HepG2 (cell line): Measurements from ENCODE around the gene RASL12. TPM values are rescaled to one million over a fixed set of nuclear protein-coding genes. Genes with fewer than 3 reads are reported as not detected.

Experiments used
- ATAC-seq: fragments of 200-7000 bp; cut with Tn5 transposase; 3 replicates; pipeline ENCODE4 v1.9.1; 2020; ENCODE audit warnings: mild to moderate bottlenecking, moderate library complexity
- BruUV-seq: library from RNA; stranded (reverse); fragments of 400-500 nt; replicated peaks from 2 replicates; lab custom pipeline; 2021; lab: Mats Ljungman, UMichigan
- CTCF ChIA-PET: fragments of 300-600 bp; formaldehyde crosslinking; extraction: SDS; loops from one replicate; lab custom pipeline; 2021; ENCODE audit warnings: low total read pairs, inconsistent platforms, low intra/inter-chr PET ratio; lab: Yijun Ruan, JAX
- POLR2A ChIA-PET: fragments of 350-600 bp; sonication (Branson Sonifier 250); formaldehyde crosslinking; loops from one replicate; lab custom pipeline; 2020; ENCODE audit warnings: antibody characterized with exemption, inconsistent platforms; lab: Yijun Ruan, JAX
- DNase-seq: peaks from one replicate; pipeline ENCODE4 v3.0.0-alpha.2; 2015; ENCODE audit warnings: low spot score
- FAIRE-seq: peaks from 3 replicates; lab custom pipeline; 2011; peaks lifted over from hg19 to GRCh38; lab: Jason Lieb, UNC
- H2AFZ ChIP-seq: one replicate; pipeline ENCODE4 v1.6.1; 2011; ENCODE audit warnings: low read length, inconsistent platforms
- H3K27ac ChIP-seq: fragments of 300-600 bp; 3 replicates; pipeline ENCODE4 v1.8.0; 2011; ENCODE audit warnings: mixed run types, mild to moderate bottlenecking, mixed read lengths, low read length, inconsistent platforms; ENCODE audit not compliant: insufficient read depth; ENCODE audit errors: extremely low read length
- H3K27me3 ChIP-seq, 2 experiments: fragments of 200-600 bp in 1 of 2; 2 replicates in 1 of 2; 3 replicates in 1 of 2; pipeline versions ENCODE4 v1.6.0 to v1.8.0; 2011; ENCODE audit warnings: low read length in 2 of 2, mild to moderate bottlenecking in 2 of 2, moderate library complexity in 2 of 2, inconsistent platforms in 1 of 2; ENCODE audit not compliant: insufficient read depth in 2 of 2, control insufficient read depth in 1 of 2
- H3K36me3 ChIP-seq, 2 experiments: fragments of 200-600 bp in 1 of 2; replicated peaks in 1 of 2; 2 replicates in 1 of 2; 3 replicates in 1 of 2; pipeline versions ENCODE4 v1.5.1 to v1.8.0; 2011; ENCODE audit warnings: low read length in 2 of 2, inconsistent platforms in 1 of 2; ENCODE audit not compliant: insufficient read depth in 2 of 2, control insufficient read depth in 1 of 2
- H3K4me1 ChIP-seq: 2 replicates; pipeline ENCODE4 v1.5.1; 2012; ENCODE audit warnings: low read length, inconsistent platforms; ENCODE audit not compliant: insufficient read depth
- H3K4me2 ChIP-seq: 2 replicates; pipeline ENCODE4 v1.6.0; 2011; ENCODE audit warnings: low read depth, low read length, inconsistent platforms
- H3K4me3 ChIP-seq, 3 experiments: fragments of 200-600 bp in 1 of 3; sonication (generic), shearing (Covaris generic) in 1 of 3; replicated peaks in 1 of 3; 2 replicates each; pipeline ENCODE4 v1.5.1; 2011 to 2016; ENCODE audit warnings: low read length in 3 of 3, inconsistent platforms in 2 of 3, low read depth in 2 of 3, mild to moderate bottlenecking in 2 of 3, control low read depth in 1 of 3, mixed read lengths in 1 of 3; ENCODE audit not compliant: insufficient read depth in 1 of 3
- H3K79me2 ChIP-seq: one replicate; pipeline ENCODE4 v1.6.1; 2011; ENCODE audit warnings: low read length, inconsistent platforms; ENCODE audit not compliant: insufficient read depth
- H3K9ac ChIP-seq: 2 replicates; pipeline ENCODE4 v1.6.0; 2011; ENCODE audit warnings: mild to moderate bottlenecking, low read depth, low read length, inconsistent platforms; ENCODE audit not compliant: insufficient read depth
- H3K9me3 ChIP-seq: 2 replicates; pipeline ENCODE4 v1.5.1; 2012; ENCODE audit warnings: mild to moderate bottlenecking, low read length
- H4K20me1 ChIP-seq: 2 replicates; pipeline ENCODE4 v1.6.0; 2011; ENCODE audit warnings: inconsistent platforms, mild to moderate bottlenecking, low read length, moderate library complexity; ENCODE audit not compliant: insufficient read depth
- CSRNP2 ChIP-seq: sonication (generic); formaldehyde crosslinking; conservative IDR thresholded peaks from 2 replicates; pipeline ENCODE4 v1.8.0; 2022; ENCODE audit warnings: low read depth, missing genetic modification reagents
- HBP1 ChIP-seq: IDR thresholded peaks from 2 replicates; pipeline ENCODE4 v1.6.1; 2016; ENCODE audit warnings: low read depth, control low read depth
- HMGXB4 ChIP-seq, 2 experiments: sonication (generic) in 1 of 2; formaldehyde crosslinking in 1 of 2; IDR thresholded peaks; 2 replicates each; pipeline versions ENCODE4 v1.4.0 to v1.6.1; 2018 to 2020; ENCODE audit warnings: missing genetic modification reagents in 2 of 2, borderline replicate concordance in 1 of 2, low read depth in 1 of 2, mild to moderate bottlenecking in 1 of 2, missing biosample characterization in 1 of 2
- HOMEZ ChIP-seq: IDR thresholded peaks from 2 replicates; pipeline ENCODE4 v1.6.1; 2016; ENCODE audit warnings: low read depth
- PAX8 ChIP-seq: sonication (generic); formaldehyde crosslinking; IDR thresholded peaks from 2 replicates; pipeline ENCODE4 v1.8.0; 2022; ENCODE audit warnings: mild to moderate bottlenecking, missing genetic modification reagents, borderline replicate concordance
- SALL1 ChIP-seq: sonication (generic); formaldehyde crosslinking; IDR thresholded peaks from 2 replicates; pipeline ENCODE4 v1.8.0; 2022; ENCODE audit warnings: mild to moderate bottlenecking, missing genetic modification reagents
- ZNF737 ChIP-seq: sonication (generic); formaldehyde crosslinking; IDR thresholded peaks from 2 replicates; pipeline ENCODE4 v1.5.0; 2020; ENCODE audit warnings: missing genetic modification reagents, mild to moderate bottlenecking, borderline replicate concordance
- WGBS: methylation state at CpG from one replicate; pipeline ENCODE4 v1.1.6; 2017; ENCODE audit warnings: low lambda C conversion rate; 5-methylcytosine and 5-hydroxymethylcytosine counted together
- in situ Hi-C: cut with HindIII; loops from 2 replicates; pipeline ENCODE4 v1.10.0; 2017; ENCODE audit warnings: low pct_unique_long_range_greater_than_20kb; ENCODE audit not compliant: extremely low pct_ligation_motif_present
- intact Hi-C: fragments of 100-400 bp; cut with micrococcal nuclease; formaldehyde crosslinking; loops from one replicate; pipeline ENCODE4 v1.10.0; 2022; ENCODE audit not compliant: unreplicated experiment
- polyA plus RNA-seq, 8 experiments: library from polyadenylated mRNA; depleted of rRNA in 3 of 8; stranded (reverse) in 7 of 8; unstranded in 1 of 8; fragments of >200 nt; fragmentation: Illumina TruSeq in 4 of 8; extraction: Trizol in 4 of 8; gene quantifications; 2 replicates each; pipeline versions ENCODE4 v1.2.1 to v1.2.3, GENCODE V29; 2011 to 2016; ENCODE audit warnings: low read depth in 4 of 8, missing spikeins in 1 of 8, mixed read lengths in 1 of 8; ENCODE audit not compliant: insufficient read depth in 1 of 8
- total RNA-seq, 5 experiments: library from RNA; depleted of rRNA; stranded (reverse); fragments of >200 nt; fragmentation: Illumina TruSeq; extraction: Trizol; gene quantifications; 2 replicates each; pipeline ENCODE4 v1.2.3, GENCODE V29; 2016; ENCODE audit warnings: low read depth in 1 of 5
- TF ChIP-seq, protein P1 (sequence below): sonication (generic); formaldehyde crosslinking; IDR thresholded peaks from 2 replicates; pipeline ENCODE4 v1.9.0; 2021; ENCODE audit warnings: missing genetic modification reagents, mild to moderate bottlenecking, borderline replicate concordance
- TF ChIP-seq, protein P2 (sequence below): sonication (generic); formaldehyde crosslinking; IDR thresholded peaks from 2 replicates; pipeline ENCODE4 v1.8.0; 2022; ENCODE audit warnings: mild to moderate bottlenecking, missing genetic modification reagents, borderline replicate concordance

RASL12 gene
- total and polyA plus RNA-seq, 2 of the 13 experiments (the other 11 are each of a cell fraction or from before 2014, with no cell fraction given) = 0.16 to 0.55 TPM

DNA sequence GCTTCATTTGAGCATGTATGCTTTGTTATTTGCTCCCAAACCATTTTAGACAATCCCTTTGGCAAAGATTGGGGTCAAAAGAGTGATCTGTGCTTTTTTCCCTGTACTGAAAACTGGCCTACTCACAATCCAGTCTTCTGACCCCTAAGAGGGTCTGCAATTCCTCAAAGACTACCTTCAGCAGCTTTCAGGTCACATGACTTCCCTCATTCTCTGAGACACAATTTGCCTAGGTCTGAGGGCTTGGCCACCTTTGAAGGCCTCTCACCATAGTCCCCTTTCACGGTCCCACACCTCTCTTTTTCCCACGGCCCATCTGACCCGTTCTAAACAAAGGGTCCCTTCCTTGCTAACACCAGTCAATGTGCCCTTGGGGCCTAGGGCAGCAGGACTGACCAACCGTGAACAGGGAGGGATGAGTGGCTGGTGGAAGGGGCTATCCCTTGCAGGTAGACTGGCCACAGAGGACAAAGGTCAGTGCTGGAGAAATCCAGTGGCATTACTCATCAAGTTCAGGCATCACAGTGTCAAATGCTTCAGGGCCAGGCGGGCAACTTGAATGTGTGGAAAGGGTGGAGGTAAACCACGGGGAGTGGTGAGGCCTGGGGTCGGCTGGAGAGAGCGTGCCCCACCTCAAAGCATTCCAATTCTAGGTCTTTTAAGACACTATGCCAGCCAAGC is 10.8 kb downstream of the RASL12 start:
- in situ Hi-C loops (no loop called here), intact Hi-C loops (loop anchor here (1.0 to 10.0 kb wide), 2 partner anchors 29 to 238 kb away; partner anchors contain the start of gene RNU5A-1)
- TSS peak; percentile 75 for BruUV-seq
- Histone ChIP-seq H4K20me1 (no peaks in the 10 kb centered on the region), H3K36me3 (no peaks in the 10 kb centered on the region), H2AFZ (no peak overlapping the region), H3K4me1 (peaks cover 79% of the 10 kb centered on the region), H3K9ac (peak overlapping the region; percentile 13; the same call in 1 of the 2 replicates), H3K9me3 (no peaks in the 10 kb centered on the region), H3K4me2 (peak overlapping the region; percentile 71), H3K27me3 (no peaks in the 10 kb centered on the region), H3K27ac (peak overlapping the region; percentile 46), H3K79me2 (no peaks in the 10 kb centered on the region), H3K4me3 (peak overlapping the region in 1 of 3 experiments; percentile 27; a peak in 1 of 6 replicates)
- ChIA-PET CTCF (interaction anchor here (1.2 to 5.0 kb wide), 3 partner anchors 24 to 45 kb away, joined by 3 to 54 read pairs (median 4); no protein-coding TSS in a partner anchor), POLR2A (interaction anchor here (0.7 to 4.5 kb wide), 5 partner anchors 13 to 128 kb away, joined by 3 to 27 read pairs (median 4); partner anchors contain the start of genes CLPX and SLC51B)
- ATAC-seq (peak; percentile 81), DNase-seq (peak; percentile 96), FAIRE-seq (peak; percentile 87)
- 0% methylated on average over 5 of the region's 8 CpGs for WGBS
- TF ChIP-seq HMGXB4 (CRISPR knock-in tag; IDR thresholded peaks at IDR 0.05; ENCODE audit: borderline replicate concordance in 1 of 2, low read depth in 1 of 2) (no peak), HBP1 (peak; percentile 74; the same call in 1 of the 2 replicates), ZNF737 (CRISPR knock-in tag) (no peak), CSRNP2 (no peak), SALL1 (CRISPR knock-in tag) (peak; percentile 87), HOMEZ (CRISPR knock-in tag) (peak; percentile 62; the same call in 1 of the 2 replicates), PAX8 (CRISPR knock-in tag) (no peak)
- TF ChIP-seq, protein P1, sequence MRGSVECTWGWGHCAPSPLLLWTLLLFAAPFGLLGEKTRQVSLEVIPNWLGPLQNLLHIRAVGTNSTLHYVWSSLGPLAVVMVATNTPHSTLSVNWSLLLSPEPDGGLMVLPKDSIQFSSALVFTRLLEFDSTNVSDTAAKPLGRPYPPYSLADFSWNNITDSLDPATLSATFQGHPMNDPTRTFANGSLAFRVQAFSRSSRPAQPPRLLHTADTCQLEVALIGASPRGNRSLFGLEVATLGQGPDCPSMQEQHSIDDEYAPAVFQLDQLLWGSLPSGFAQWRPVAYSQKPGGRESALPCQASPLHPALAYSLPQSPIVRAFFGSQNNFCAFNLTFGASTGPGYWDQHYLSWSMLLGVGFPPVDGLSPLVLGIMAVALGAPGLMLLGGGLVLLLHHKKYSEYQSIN (CRISPR knock-in tag) = no peak
- TF ChIP-seq, protein P2, sequence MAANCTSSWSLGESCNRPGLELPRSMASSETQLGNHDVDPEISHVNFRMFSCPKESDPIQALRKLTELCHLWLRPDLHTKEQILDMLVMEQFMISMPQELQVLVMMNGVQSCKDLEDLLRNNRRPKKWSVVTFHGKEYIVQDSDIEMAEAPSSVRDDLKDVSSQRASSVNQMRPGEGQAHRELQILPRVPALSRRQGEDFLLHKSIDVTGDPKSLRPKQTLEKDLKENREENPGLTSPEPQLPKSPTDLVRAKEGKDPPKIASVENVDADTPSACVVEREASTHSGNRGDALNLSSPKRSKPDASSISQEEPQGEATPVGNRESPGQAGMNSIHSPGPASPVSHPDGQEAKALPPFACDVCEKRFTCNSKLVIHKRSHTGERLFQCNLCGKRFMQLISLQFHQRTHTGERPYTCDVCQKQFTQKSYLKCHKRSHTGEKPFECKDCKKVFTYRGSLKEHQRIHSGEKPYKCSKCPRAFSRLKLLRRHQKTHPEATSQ (CRISPR knock-in tag) = no peak
